ENCODE results near the gene TMEM221.
A peak's percentile ranks its signal among the peaks of the same experiment; 100 is the strongest.
"Not testable (repeated sequence)": the region's sequence is repeated elsewhere in the genome, so short reads cannot be mapped to it uniquely, and the experiment has no call there.

The TMEM221 gene

GRCh38 chr19:17448131-17448967 is at the start of gene TMEM221:
TMEM221 (minus strand) TSS chr19:17448668; CDS start chr19:17448462, 206 bp downstream.
- FAIRE-seq = no peak

- FAIRE-seq = no peak
Observed at GRCh38 chr19:17497149-17497798, 48.8 kb upstream of the TMEM221 start.

- FAIRE-seq = no peak
Observed at GRCh38 chr19:17496337-17496997, 48.0 kb upstream of the TMEM221 start.

- FAIRE-seq = no peak
Observed at GRCh38 chr19:17495639-17496296, 47.3 kb upstream of the TMEM221 start.

GRCh38 chr19:17491287-17491686 is 42.8 kb upstream of the TMEM221 start:
- no peak for FAIRE-seq

GRCh38 chr19:17490411-17490810 is 41.9 kb upstream of the TMEM221 start:
- FAIRE-seq = no peak

GRCh38 chr19:17489392-17490030 is 41.0 kb upstream of the TMEM221 start:
- FAIRE-seq = no peak

- no peak for FAIRE-seq
Observed at GRCh38 chr19:17488593-17489391, 40.3 kb upstream of the TMEM221 start.

- no peak for FAIRE-seq
Observed at GRCh38 chr19:17487284-17488121, 39.0 kb upstream of the TMEM221 start.

GRCh38 chr19:17486545-17487240 is 38.2 kb upstream of the TMEM221 start:
- no peak for FAIRE-seq

- FAIRE-seq = no peak
Observed at GRCh38 chr19:17484520-17485185, 36.2 kb upstream of the TMEM221 start.

- no peak for FAIRE-seq
Observed at GRCh38 chr19:17483605-17484002, 35.1 kb upstream of the TMEM221 start.

GRCh38 chr19:17482877-17483604 is 34.6 kb upstream of the TMEM221 start:
- no peak for FAIRE-seq

- FAIRE-seq = no peak
Observed at GRCh38 chr19:17481986-17482385, 33.5 kb upstream of the TMEM221 start.

GRCh38 chr19:17479325-17479791 is 30.9 kb upstream of the TMEM221 start:
- no peak for FAIRE-seq

- peak; percentile 97 for FAIRE-seq
Observed at GRCh38 chr19:17475541-17476115, 27.2 kb upstream of the TMEM221 start.

GRCh38 chr19:17475011-17475540 is 26.6 kb upstream of the TMEM221 start:
- FAIRE-seq = not testable (repeated sequence)

GRCh38 chr19:17473041-17473440 is 24.6 kb upstream of the TMEM221 start:
- no peak for FAIRE-seq

All from A204.1 (cell line).